Endothelial cell (in vitro differentiated cells): ENCODE measurements around the gene TRIM46. TPM values are rescaled to one million over a fixed set of nuclear protein-coding genes. Genes with fewer than 3 reads are reported as not detected.

Experiments used
- DNase-seq: peaks from one replicate; pipeline ENCODE4 v3.0.0; 2021; ENCODE audit warnings: low spot score
- H3K27ac Mint-ChIP-seq: one replicate; pipeline ENCODE4 v1.8.0; 2021; ENCODE audit warnings: mixed read lengths, inconsistent platforms; ENCODE audit not compliant: unreplicated experiment
- H3K27me3 Mint-ChIP-seq: one replicate; pipeline ENCODE4 v1.8.0; 2021; ENCODE audit warnings: mild to moderate bottlenecking, moderate library complexity, mixed read lengths, inconsistent platforms; ENCODE audit not compliant: unreplicated experiment
- H3K36me3 Mint-ChIP-seq: one replicate; pipeline ENCODE4 v1.8.0; 2021; ENCODE audit warnings: mild to moderate bottlenecking, low read depth, mixed read lengths, inconsistent platforms; ENCODE audit not compliant: unreplicated experiment
- H3K4me1 Mint-ChIP-seq: one replicate; pipeline ENCODE4 v1.8.0; 2021; ENCODE audit warnings: mild to moderate bottlenecking, mixed read lengths, inconsistent platforms; ENCODE audit not compliant: unreplicated experiment
- H3K4me3 Mint-ChIP-seq: one replicate; pipeline ENCODE4 v1.8.0; 2021; ENCODE audit warnings: mild to moderate bottlenecking, mixed read lengths, inconsistent platforms; ENCODE audit not compliant: unreplicated experiment
- H3K9me3 Mint-ChIP-seq: one replicate; pipeline ENCODE4 v1.8.0; 2021; ENCODE audit warnings: mixed read lengths, inconsistent platforms; ENCODE audit not compliant: unreplicated experiment
- total RNA-seq: library from RNA; stranded (reverse); fragmentation: NEBNext Ultra II Directional; extraction: Animal tissue kit (Norgen Biotek cat#: 25700); gene quantifications from one replicate; pipeline ENCODE4 v1.2.1, GENCODE V29; 2021; ENCODE audit not compliant: unreplicated experiment
- TF ChIP-seq, protein P1 (sequence below): fragments of 200-600 bp; sonication (generic); IDR thresholded peaks from one replicate; pipeline ENCODE4 v1.5.0; 2021; ENCODE audit warnings: antibody characterized with exemption; ENCODE audit not compliant: unreplicated experiment

The TRIM46 gene
- total RNA-seq, 1 donor from 2014 or later: 8.5 TPM

DNA sequence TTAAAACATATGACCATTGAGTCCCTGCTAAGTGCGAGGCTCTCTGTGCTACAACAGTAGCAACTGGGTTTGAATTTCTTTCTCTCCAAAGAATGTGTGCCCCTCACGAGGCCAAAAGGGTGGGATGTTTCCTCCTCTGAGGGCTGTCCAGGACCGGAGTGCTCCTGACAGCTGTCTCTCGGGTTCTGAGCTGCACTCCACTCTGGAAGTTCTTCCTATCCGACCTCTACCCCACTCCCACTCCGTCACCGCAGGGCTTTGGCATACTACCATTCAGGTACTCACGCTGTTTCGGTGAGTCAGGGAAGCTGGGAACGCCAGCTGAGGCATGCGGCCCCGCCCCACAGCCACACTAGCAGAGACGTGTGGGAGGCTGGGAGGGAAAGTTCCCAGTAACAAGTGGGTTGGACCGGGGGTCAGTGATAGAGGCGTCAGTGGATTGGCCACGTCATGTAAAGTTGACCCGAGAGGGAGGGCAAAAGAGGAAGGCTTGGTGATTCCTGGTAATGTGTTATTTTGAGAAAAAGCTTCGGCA, 38.7 kb upstream of the TRIM46 start:
- peak overlapping the region; percentile 92 for H3K27ac Mint-ChIP-seq
- peak; percentile 47 for DNase-seq

GRCh38 chr1:155135415-155136028, 38.1 kb upstream of the TRIM46 start, which contains the start of gene SLC50A1:
Gene SLC50A1, plus strand, starts transcription at chr1:155135852. Its CDS starts 60 bp downstream, at chr1:155135912.
- H3K27me3 Mint-ChIP-seq: peaks cover 16% of the 10 kb centered on the region
- peak; percentile 97 for DNase-seq
- H3K9me3 Mint-ChIP-seq: no peaks in the 10 kb centered on the region
- TF ChIP-seq, protein P1, sequence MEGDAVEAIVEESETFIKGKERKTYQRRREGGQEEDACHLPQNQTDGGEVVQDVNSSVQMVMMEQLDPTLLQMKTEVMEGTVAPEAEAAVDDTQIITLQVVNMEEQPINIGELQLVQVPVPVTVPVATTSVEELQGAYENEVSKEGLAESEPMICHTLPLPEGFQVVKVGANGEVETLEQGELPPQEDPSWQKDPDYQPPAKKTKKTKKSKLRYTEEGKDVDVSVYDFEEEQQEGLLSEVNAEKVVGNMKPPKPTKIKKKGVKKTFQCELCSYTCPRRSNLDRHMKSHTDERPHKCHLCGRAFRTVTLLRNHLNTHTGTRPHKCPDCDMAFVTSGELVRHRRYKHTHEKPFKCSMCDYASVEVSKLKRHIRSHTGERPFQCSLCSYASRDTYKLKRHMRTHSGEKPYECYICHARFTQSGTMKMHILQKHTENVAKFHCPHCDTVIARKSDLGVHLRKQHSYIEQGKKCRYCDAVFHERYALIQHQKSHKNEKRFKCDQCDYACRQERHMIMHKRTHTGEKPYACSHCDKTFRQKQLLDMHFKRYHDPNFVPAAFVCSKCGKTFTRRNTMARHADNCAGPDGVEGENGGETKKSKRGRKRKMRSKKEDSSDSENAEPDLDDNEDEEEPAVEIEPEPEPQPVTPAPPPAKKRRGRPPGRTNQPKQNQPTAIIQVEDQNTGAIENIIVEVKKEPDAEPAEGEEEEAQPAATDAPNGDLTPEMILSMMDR: no peak
- peak within 1 kb of the TSS; percentile 98 for H3K27ac Mint-ChIP-seq
- H3K4me1 Mint-ChIP-seq: peaks cover 68% of the 10 kb centered on the region
- H3K4me3 Mint-ChIP-seq: peak within 1 kb of the TSS; percentile 88
- peaks cover 53% of the 10 kb centered on the region for H3K36me3 Mint-ChIP-seq

More for the DNA sequence above, 38.7 kb upstream of the TRIM46 start:
- peaks cover 65% of the 10 kb centered on the region for H3K4me1 Mint-ChIP-seq
- peaks cover 17% of the 10 kb centered on the region for H3K27me3 Mint-ChIP-seq
- peaks cover 57% of the 10 kb centered on the region for H3K36me3 Mint-ChIP-seq
- TF ChIP-seq, protein P1: no peak
- H3K9me3 Mint-ChIP-seq: no peaks in the 10 kb centered on the region
- H3K4me3 Mint-ChIP-seq: peak overlapping the region; percentile 88

GRCh38 chr1:155136748-155137147, 36.9 kb upstream of the TRIM46 start:
- Mint-ChIP-seq H3K4me1 (peaks cover 58% of the 10 kb centered on the region), H3K36me3 (peaks cover 41% of the 10 kb centered on the region), H3K4me3 (peak overlapping the region; percentile 88), H3K27ac (peak overlapping the region; percentile 64), H3K27me3 (peaks cover 11% of the 10 kb centered on the region), H3K9me3 (no peaks in the 10 kb centered on the region)
- TF ChIP-seq, protein P1: no peak
- no peak for DNase-seq

- H3K36me3 Mint-ChIP-seq: peaks cover 38% of the 10 kb centered on the region
- H3K27ac Mint-ChIP-seq: peak overlapping the region; percentile 76
- peaks cover 10% of the 10 kb centered on the region for H3K27me3 Mint-ChIP-seq
- DNase-seq: no peak
- H3K9me3 Mint-ChIP-seq: no peaks in the 10 kb centered on the region
- TF ChIP-seq, protein P1: no peak
- peak overlapping the region; percentile 88 for H3K4me3 Mint-ChIP-seq
- H3K4me1 Mint-ChIP-seq: peaks cover 55% of the 10 kb centered on the region
Measured at GRCh38 chr1:155137154-155137949, 36.3 kb upstream of the TRIM46 start.
